PFSK-1 (cell line): ENCODE data around the gene C2CD2L.

Experiments
- POLR2AphosphoS5 ChIP-seq: IDR thresholded peaks from 2 replicates; pipeline ENCODE4 v1.6.1; 2012; ENCODE audit warnings: low read depth, mild to moderate bottlenecking, control low read depth, low read length, moderate library complexity
- TF ChIP-seq, protein P1 (sequence below), 2 experiments: IDR thresholded peaks; 2 replicates each; pipeline versions ENCODE4 v1.6.1 to v1.8.0; 2011 to 2012; ENCODE audit warnings: low read depth in 2 of 2, low read length in 2 of 2, control low read depth in 1 of 2, inconsistent platforms in 1 of 2, mild to moderate bottlenecking in 1 of 2, moderate library complexity in 1 of 2; ENCODE audit not compliant: insufficient read depth in 1 of 2

DNA sequence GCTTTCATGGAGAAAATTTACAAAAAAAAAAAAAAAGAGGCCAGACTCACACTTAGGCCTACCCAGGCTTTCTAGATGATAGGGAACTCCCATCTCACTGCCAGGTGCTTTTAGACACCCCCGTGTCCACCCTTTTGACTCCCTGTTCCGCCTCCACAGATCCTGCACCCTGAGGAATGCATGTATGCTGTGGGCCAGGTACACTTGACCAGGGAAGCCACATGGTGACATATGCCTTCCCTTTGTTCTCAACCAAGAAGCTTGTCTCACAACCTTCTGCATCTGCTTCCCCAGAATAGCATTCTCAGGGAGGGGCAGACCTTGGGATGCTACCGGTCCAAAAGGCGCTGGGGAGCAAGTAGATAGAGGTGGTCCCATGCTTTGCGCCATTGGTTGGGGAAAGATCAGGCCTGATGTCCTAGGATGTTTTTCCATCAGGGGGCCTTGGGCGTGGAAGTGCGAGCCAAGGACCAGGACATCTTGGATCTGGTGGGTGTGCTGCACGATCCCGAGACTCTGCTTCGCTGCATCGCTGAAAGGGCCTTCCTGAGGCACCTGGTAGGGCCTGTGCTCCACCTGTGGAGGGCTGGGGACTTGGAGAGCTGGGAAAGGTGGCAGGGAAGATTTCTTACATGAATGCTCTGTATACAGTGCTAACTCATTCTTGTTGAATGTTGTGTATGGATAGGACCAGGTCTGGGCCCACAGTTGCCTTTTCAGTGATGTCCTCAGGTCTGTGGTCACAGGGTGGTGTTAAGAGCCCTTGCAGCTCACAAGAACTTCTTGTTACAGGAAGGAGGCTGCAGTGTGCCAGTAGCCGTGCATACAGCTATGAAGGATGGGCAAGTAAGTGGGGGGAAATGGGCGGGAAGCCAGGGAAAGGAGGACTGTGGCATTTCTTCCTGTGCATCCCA lies 14.9 kb upstream of the C2CD2L start:
- 0 out of 2 replicates have a peak, but pooled peaks have one; percentile 36 for TF ChIP-seq POLR2AphosphoS5
- TF ChIP-seq, protein P1, sequence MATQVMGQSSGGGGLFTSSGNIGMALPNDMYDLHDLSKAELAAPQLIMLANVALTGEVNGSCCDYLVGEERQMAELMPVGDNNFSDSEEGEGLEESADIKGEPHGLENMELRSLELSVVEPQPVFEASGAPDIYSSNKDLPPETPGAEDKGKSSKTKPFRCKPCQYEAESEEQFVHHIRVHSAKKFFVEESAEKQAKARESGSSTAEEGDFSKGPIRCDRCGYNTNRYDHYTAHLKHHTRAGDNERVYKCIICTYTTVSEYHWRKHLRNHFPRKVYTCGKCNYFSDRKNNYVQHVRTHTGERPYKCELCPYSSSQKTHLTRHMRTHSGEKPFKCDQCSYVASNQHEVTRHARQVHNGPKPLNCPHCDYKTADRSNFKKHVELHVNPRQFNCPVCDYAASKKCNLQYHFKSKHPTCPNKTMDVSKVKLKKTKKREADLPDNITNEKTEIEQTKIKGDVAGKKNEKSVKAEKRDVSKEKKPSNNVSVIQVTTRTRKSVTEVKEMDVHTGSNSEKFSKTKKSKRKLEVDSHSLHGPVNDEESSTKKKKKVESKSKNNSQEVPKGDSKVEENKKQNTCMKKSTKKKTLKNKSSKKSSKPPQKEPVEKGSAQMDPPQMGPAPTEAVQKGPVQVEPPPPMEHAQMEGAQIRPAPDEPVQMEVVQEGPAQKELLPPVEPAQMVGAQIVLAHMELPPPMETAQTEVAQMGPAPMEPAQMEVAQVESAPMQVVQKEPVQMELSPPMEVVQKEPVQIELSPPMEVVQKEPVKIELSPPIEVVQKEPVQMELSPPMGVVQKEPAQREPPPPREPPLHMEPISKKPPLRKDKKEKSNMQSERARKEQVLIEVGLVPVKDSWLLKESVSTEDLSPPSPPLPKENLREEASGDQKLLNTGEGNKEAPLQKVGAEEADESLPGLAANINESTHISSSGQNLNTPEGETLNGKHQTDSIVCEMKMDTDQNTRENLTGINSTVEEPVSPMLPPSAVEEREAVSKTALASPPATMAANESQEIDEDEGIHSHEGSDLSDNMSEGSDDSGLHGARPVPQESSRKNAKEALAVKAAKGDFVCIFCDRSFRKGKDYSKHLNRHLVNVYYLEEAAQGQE (IDR thresholded peaks at IDR 0.05; ENCODE audit: insufficient read depth in 1 of 2, low read depth in 2 of 2, low read length in 2 of 2): no peak
